Neuronal stem cell (in vitro differentiated cells): ENCODE data around the gene GATAD1.
"Not testable (repeated sequence)": the region's sequence is repeated elsewhere in the genome, so short reads cannot be mapped to it uniquely, and the experiment has no call there.

Experiments used
- DNase-seq: peaks from one replicate; pipeline ENCODE4 v3.0.0-alpha.2; 2013; ENCODE audit warnings: low spot score
- H2AFZ ChIP-seq: one replicate; pipeline ENCODE4 v1.6.1; 2013; ENCODE audit warnings: mild to moderate bottlenecking, low read length, inconsistent platforms
- H2AK5ac ChIP-seq: 2 replicates; pipeline ENCODE4 v1.6.1; 2013; ENCODE audit warnings: low read depth, mild to moderate bottlenecking, inconsistent platforms, low read length, moderate library complexity, mixed read lengths
- H2BK120ac ChIP-seq: 2 replicates; pipeline ENCODE4 v1.6.1; 2013; ENCODE audit warnings: low read depth, mild to moderate bottlenecking, inconsistent platforms, low read length, moderate library complexity, mixed read lengths
- H2BK12ac ChIP-seq: one replicate; pipeline ENCODE4 v1.6.1; 2013; ENCODE audit warnings: low read length, inconsistent platforms
- H2BK15ac ChIP-seq: 2 replicates; pipeline ENCODE4 v1.6.1; 2013; ENCODE audit warnings: mild to moderate bottlenecking, low read length, inconsistent platforms, mixed read lengths
- H2BK5ac ChIP-seq: one replicate; pipeline ENCODE4 v1.6.1; 2013; ENCODE audit warnings: inconsistent platforms, mild to moderate bottlenecking, low read length, moderate library complexity
- H3K14ac ChIP-seq: one replicate; pipeline ENCODE4 v1.6.1; 2013; ENCODE audit warnings: low read length, inconsistent platforms
- H3K18ac ChIP-seq: 2 replicates; pipeline ENCODE4 v1.6.1; 2013; ENCODE audit warnings: low read length, inconsistent platforms
- H3K23ac ChIP-seq: 2 replicates; pipeline ENCODE4 v1.6.1; 2013; ENCODE audit warnings: low read depth, mild to moderate bottlenecking, mixed read lengths, low read length, inconsistent platforms; ENCODE audit not compliant: poor library complexity
- H3K27ac ChIP-seq: replicated peaks from 3 replicates; pipeline ENCODE4 v1.5.1; 2013; ENCODE audit warnings: low read length, inconsistent platforms
- H3K27me3 ChIP-seq, 3 experiments: 2 replicates each; pipeline ENCODE4 v1.6.1; 2013; ENCODE audit warnings: low read length in 3 of 3, mild to moderate bottlenecking in 2 of 3, inconsistent platforms in 1 of 3, low read depth in 1 of 3, mixed read lengths in 1 of 3, moderate library complexity in 1 of 3; ENCODE audit not compliant: control insufficient read depth in 3 of 3, insufficient read depth in 3 of 3
- H3K36me3 ChIP-seq, 2 donors: replicated peaks in 1 of 2; 2 replicates each; pipeline ENCODE4 v1.6.1; 2013; ENCODE audit warnings: low read length in 2 of 2; ENCODE audit not compliant: control insufficient read depth in 2 of 2, insufficient read depth in 2 of 2
- H3K4ac ChIP-seq: 2 replicates; pipeline ENCODE4 v1.6.1; 2013; ENCODE audit warnings: inconsistent platforms, mild to moderate bottlenecking, low read length, moderate library complexity
- H3K4me1 ChIP-seq, 2 donors: 1 replicate in 1 of 2; 2 replicates in 1 of 2; pipeline ENCODE4 v1.6.1; 2013; ENCODE audit warnings: low read length in 2 of 2, low read depth in 1 of 2; ENCODE audit not compliant: control insufficient read depth in 2 of 2, insufficient read depth in 1 of 2
- H3K4me2 ChIP-seq: one replicate; pipeline ENCODE4 v1.6.1; 2013; ENCODE audit warnings: mild to moderate bottlenecking, low read length, inconsistent platforms; ENCODE audit not compliant: insufficient read depth, poor library complexity, severe bottlenecking
- H3K4me3 ChIP-seq, 2 donors: 2 replicates each; pipeline ENCODE4 v1.5.1; 2013; ENCODE audit warnings: low read length in 2 of 2, mild to moderate bottlenecking in 2 of 2, inconsistent platforms in 1 of 2, moderate library complexity in 1 of 2
- H3K79me1 ChIP-seq: one replicate; pipeline ENCODE4 v1.6.1; 2013; ENCODE audit warnings: low read depth, mild to moderate bottlenecking, inconsistent platforms, low read length, moderate library complexity
- H3K9ac ChIP-seq: one replicate; pipeline ENCODE4 v1.6.1; 2013; ENCODE audit warnings: mild to moderate bottlenecking, low read depth, low read length, inconsistent platforms; ENCODE audit not compliant: poor library complexity
- H3K9me3 ChIP-seq, 2 donors: replicated peaks in 1 of 2; 2 replicates each; pipeline versions ENCODE3 to v1.6.1; 2013; ENCODE audit warnings: low read length in 2 of 2, mild to moderate bottlenecking in 2 of 2, inconsistent platforms in 1 of 2, low read depth in 1 of 2, mixed read lengths in 1 of 2, moderate library complexity in 1 of 2; ENCODE audit not compliant: control insufficient read depth in 2 of 2, insufficient read depth in 1 of 2
- H4K8ac ChIP-seq: one replicate; pipeline ENCODE4 v1.6.1; 2013; ENCODE audit warnings: low read depth, mild to moderate bottlenecking, inconsistent platforms, low read length, moderate library complexity
- H4K91ac ChIP-seq: one replicate; pipeline ENCODE4 v1.6.1; 2013; ENCODE audit warnings: low read length, low read depth, mild to moderate bottlenecking, inconsistent platforms; ENCODE audit not compliant: poor library complexity
- WGBS, 2 donors: extraction: QIAGEN DNeasy Blood & Tissue Kit; methylation state at CpG; one replicate each; pipeline ENCODE4 v1.1.7; 2013; ENCODE audit warnings: missing lambda C conversion rate in 2 of 2, mixed read lengths in 1 of 2; ENCODE audit not compliant: insufficient read length in 2 of 2, insufficient replicate concordance in 1 of 2; ENCODE audit errors: extremely low coverage in 2 of 2; 5-methylcytosine and 5-hydroxymethylcytosine counted together

Gene GATAD1

DNA sequence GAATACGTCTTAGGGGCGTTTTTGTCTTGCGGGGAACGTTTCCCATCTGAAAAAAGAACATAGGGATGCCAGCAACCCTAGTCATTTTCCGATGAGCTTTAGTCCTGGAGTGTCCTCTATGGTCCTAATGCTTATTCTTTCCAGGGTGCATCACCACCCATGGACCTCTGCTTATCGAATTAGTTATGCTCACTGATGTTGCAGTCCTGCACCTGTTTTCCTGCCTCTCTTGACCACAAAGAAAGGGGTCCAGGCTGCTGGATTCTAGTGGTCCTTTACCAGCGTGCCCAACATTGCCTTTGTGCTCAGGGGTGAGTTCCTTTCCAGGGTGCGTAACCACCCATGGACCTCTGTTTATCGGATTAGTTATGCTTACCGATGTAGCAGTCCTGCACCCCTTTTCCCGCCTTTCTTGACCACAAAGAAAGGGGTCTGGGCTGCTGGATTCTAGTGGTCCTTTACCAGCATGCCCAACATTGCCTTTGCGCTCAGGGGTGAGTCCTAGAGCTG is 28.0 kb downstream of the GATAD1 start:
- H3K23ac ChIP-seq, H3K4me2 ChIP-seq, H3K4me1 ChIP-seq, H3K79me1 ChIP-seq, H3K9me3 ChIP-seq, H2BK12ac ChIP-seq, H3K27me3 ChIP-seq, H3K4me3 ChIP-seq, H2BK15ac ChIP-seq, DNase-seq, H4K8ac ChIP-seq, H4K91ac ChIP-seq, H2BK120ac ChIP-seq, H3K27ac ChIP-seq, H3K14ac ChIP-seq, H2BK5ac ChIP-seq, H3K18ac ChIP-seq, H3K36me3 ChIP-seq, H2AK5ac ChIP-seq, H3K4ac ChIP-seq, H2AFZ ChIP-seq, H3K9ac ChIP-seq: not testable (repeated sequence)
- WGBS, 2 donors: no CpG with 5 or more reads among the region's 12 CpGs

DNA sequence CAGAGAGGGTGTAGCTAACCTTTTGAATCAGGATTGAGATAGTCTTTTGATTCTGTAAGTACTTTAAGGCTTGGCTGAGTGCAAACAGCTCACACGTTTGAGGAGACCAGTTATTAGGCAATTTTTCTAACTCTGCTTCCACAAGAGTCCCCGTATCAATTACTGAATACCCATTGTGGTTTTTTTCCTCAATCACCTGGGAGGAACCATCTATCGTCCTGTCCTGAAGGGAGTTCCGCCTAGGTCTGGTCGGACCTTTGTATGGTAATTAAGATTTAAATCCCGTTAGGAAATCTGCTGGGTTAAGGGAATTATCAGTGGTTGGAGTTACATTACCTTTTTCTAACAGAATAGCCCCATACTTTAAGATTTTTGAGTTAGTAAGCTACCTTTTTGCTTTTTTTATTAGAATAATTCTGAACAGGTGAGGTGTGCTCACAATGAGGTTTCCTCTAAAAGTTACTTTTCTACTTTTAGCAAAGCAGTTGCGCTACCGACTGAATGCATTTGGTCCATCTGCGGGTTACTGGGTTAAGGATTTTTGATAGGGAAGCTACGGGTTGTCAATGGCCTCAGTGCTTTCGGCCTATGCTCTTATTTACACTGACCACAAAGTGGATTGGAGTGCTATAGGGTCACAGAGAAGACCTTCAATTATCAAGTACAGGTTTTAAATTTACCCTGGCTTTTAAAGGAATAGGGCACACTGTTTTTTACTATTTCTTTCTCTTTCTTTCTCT is 28.7 kb downstream of the GATAD1 start:
- not testable (repeated sequence) for H3K4me2 ChIP-seq, H3K27ac ChIP-seq, H3K4me3 ChIP-seq, H3K4me1 ChIP-seq, H3K4ac ChIP-seq, H3K9me3 ChIP-seq, H3K18ac ChIP-seq, H3K23ac ChIP-seq, H2AK5ac ChIP-seq, H2AFZ ChIP-seq, H3K9ac ChIP-seq, H2BK12ac ChIP-seq, H4K91ac ChIP-seq, H3K36me3 ChIP-seq, DNase-seq, H3K27me3 ChIP-seq, H2BK5ac ChIP-seq, H3K79me1 ChIP-seq, H2BK120ac ChIP-seq, H2BK15ac ChIP-seq, H4K8ac ChIP-seq, H3K14ac ChIP-seq
- no CpG with 5 or more reads among the region's 11 CpGs for WGBS, 2 donors

DNA sequence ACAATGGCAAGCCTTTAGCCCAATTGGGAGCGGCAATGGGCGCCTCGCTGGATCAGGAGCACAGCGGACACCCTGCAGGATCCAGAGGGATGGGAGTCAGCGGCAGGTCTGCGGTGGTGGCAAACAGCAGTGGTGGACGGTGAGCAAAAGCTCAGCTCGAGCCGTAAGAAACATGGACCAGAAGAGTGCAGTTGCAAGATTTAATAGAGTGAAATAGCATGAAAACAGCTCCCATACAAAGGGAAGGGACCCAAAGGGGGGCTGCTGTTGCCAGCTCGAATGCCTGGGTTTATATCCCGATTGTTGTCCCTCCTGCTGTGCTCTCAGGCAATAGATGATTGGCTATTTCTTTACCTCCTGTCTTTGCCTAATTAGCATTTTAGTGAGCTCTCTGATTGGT is 30.4 kb downstream of the GATAD1 start, which contains the start of gene ERVW-1:
ERVW-1 (minus strand) TSS at position 266 of the 400 bp plus-strand sequence. CDS start 7,565 bp downstream, outside the sequence.
- H3K4me3 ChIP-seq, H3K14ac ChIP-seq, H3K4ac ChIP-seq, H3K4me1 ChIP-seq, DNase-seq, H3K27me3 ChIP-seq, H3K23ac ChIP-seq, H2BK15ac ChIP-seq, H4K91ac ChIP-seq, H3K9ac ChIP-seq, H3K36me3 ChIP-seq, H2BK12ac ChIP-seq, H2AK5ac ChIP-seq, H2BK5ac ChIP-seq, H3K79me1 ChIP-seq, H3K9me3 ChIP-seq, H3K4me2 ChIP-seq, H2BK120ac ChIP-seq, H3K18ac ChIP-seq, H4K8ac ChIP-seq, H3K27ac ChIP-seq, H2AFZ ChIP-seq: not testable (repeated sequence)
- WGBS, 2 donors: no CpG with 5 or more reads among the region's 11 CpGs

DNA sequence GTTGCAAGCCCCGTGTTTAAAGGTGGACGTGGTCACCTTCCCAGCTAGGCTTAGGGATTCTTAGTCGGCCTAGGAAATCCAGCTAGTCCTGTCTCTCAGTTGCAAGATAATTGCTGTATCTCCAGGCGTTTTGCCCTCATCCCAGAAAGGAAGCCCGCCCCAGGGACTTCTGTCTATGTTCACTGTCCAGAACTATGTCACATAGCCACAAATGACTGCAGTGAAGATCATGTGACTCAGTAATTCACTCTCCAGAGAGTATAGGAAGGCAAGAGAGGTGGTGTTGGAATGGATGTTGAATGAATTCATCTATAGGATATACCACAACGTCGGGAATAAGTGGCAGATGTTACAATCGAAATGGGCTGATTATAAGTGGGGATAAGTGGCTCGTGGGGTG is 30.8 kb downstream of the GATAD1 start:
- no peak overlapping the region for H3K4ac ChIP-seq
- H2BK12ac ChIP-seq: no peak overlapping the region
- H3K9me3 ChIP-seq: no peaks in the 10 kb centered on the region
- no peak overlapping the region for H2BK120ac ChIP-seq
- H2AFZ ChIP-seq: no peak overlapping the region
- WGBS, 2 donors: no CpG with 5 or more reads among the region's 9 CpGs
- no peak overlapping the region for H3K27ac ChIP-seq
- H3K4me1 ChIP-seq: no peaks in the 10 kb centered on the region
- no peak overlapping the region for H4K8ac ChIP-seq
- H3K4me3 ChIP-seq: no peak overlapping the region
- no peak overlapping the region for H3K18ac ChIP-seq
- H3K79me1 ChIP-seq: no peaks in the 10 kb centered on the region
- H3K14ac ChIP-seq: no peak overlapping the region
- no peak overlapping the region for H4K91ac ChIP-seq
- H3K27me3 ChIP-seq: no peaks in the 10 kb centered on the region
- H3K9ac ChIP-seq: no peak overlapping the region
- H3K36me3 ChIP-seq: no peaks in the 10 kb centered on the region
- no peak overlapping the region for H3K23ac ChIP-seq
- no peak for DNase-seq
- no peak overlapping the region for H2AK5ac ChIP-seq
- no peak overlapping the region for H3K4me2 ChIP-seq
- H2BK15ac ChIP-seq: no peak overlapping the region
- H2BK5ac ChIP-seq: no peak overlapping the region
